ENCODE data around the gene S1PR5.

The S1PR5 gene

GRCh38 chr19:10557603-10558197 lies 40.5 kb upstream of the S1PR5 start:
- Histone ChIP-seq H3K79me1 (ENCODE audit: low read depth, low read length) (peaks cover 4% of the 10 kb centered on the region), H3K36me3 (replicated peaks in 1 of 2; ENCODE audit: control insufficient read depth in 2 of 2, insufficient read depth in 2 of 2, low read length in 2 of 2) (peaks cover 69 to 89% of the 10 kb centered on the region in 2 donors), H2BK12ac (ENCODE audit: low read length) (no peak overlapping the region), H3K27me3 (ENCODE audit: control insufficient read depth in 3 of 3, insufficient read depth in 3 of 3, low read depth in 1 of 3, low read length in 3 of 3) (no peaks in the 10 kb centered on the region), H3K4me3 (ENCODE audit: low read length in 2 of 2) (peak overlapping the region in 1 of 2 donors; percentile 50), H3K4me2 (ENCODE audit: insufficient read depth, low read length, poor library complexity, severe bottlenecking) (no peak overlapping the region), H3K18ac (ENCODE audit: low read length) (no peak overlapping the region), H2BK120ac (ENCODE audit: low read depth, low read length) (no peak overlapping the region), H4K91ac (ENCODE audit: low read depth, low read length, poor library complexity) (no peak overlapping the region), H2AFZ (ENCODE audit: low read length) (no peak overlapping the region), H3K9ac (ENCODE audit: low read depth, low read length, poor library complexity) (no peak overlapping the region), H3K4ac (ENCODE audit: low read length) (no peak overlapping the region), H4K8ac (ENCODE audit: low read depth, low read length) (no peak overlapping the region), H3K27ac (replicated peaks; ENCODE audit: low read length) (no peak overlapping the region), H3K23ac (ENCODE audit: low read depth, low read length, poor library complexity) (no peak overlapping the region), H2BK15ac (ENCODE audit: low read length) (no peak overlapping the region), H2BK5ac (ENCODE audit: low read length) (peak overlapping the region; percentile 39), H3K9me3 (replicated peaks in 1 of 2; ENCODE audit: control insufficient read depth in 2 of 2, insufficient read depth in 1 of 2, low read depth in 1 of 2, low read length in 2 of 2) (peaks cover 0 to 2% of the 10 kb centered on the region in 2 donors), H3K4me1 (ENCODE audit: control insufficient read depth in 2 of 2, insufficient read depth in 1 of 2, low read depth in 1 of 2, low read length in 2 of 2) (no peaks in the 10 kb centered on the region), H3K14ac (ENCODE audit: low read length) (no peak overlapping the region), H2AK5ac (ENCODE audit: low read depth, low read length) (no peak overlapping the region)
- no CpG with 5 or more reads among the region's 33 CpGs for WGBS, 2 donors (ENCODE audit: extremely low coverage in 2 of 2, insufficient read length in 2 of 2, insufficient replicate concordance in 1 of 2)
- no peak for DNase-seq (ENCODE audit: low spot score)

GRCh38 chr19:10555610-10555973 lies 38.3 kb upstream of the S1PR5 start:
- no peak overlapping the region for H3K4ac ChIP-seq (ENCODE audit: low read length)
- H2AFZ ChIP-seq (ENCODE audit: low read length), result no peak overlapping the region
- no peak overlapping the region for H3K14ac ChIP-seq (ENCODE audit: low read length)
- no peak overlapping the region for H2AK5ac ChIP-seq (ENCODE audit: low read depth, low read length)
- no peak overlapping the region for H2BK15ac ChIP-seq (ENCODE audit: low read length)
- H3K79me1 ChIP-seq (ENCODE audit: low read depth, low read length), result peaks cover 2% of the 10 kb centered on the region
- peaks cover 0 to 2% of the 10 kb centered on the region in 2 donors for H3K9me3 ChIP-seq (replicated peaks in 1 of 2; ENCODE audit: control insufficient read depth in 2 of 2, insufficient read depth in 1 of 2, low read depth in 1 of 2, low read length in 2 of 2)
- no peak overlapping the region for H3K9ac ChIP-seq (ENCODE audit: low read depth, low read length, poor library complexity)
- no CpG with 5 or more reads among the region's 7 CpGs for WGBS, 2 donors (ENCODE audit: extremely low coverage in 2 of 2, insufficient read length in 2 of 2, insufficient replicate concordance in 1 of 2)
- H2BK5ac ChIP-seq (ENCODE audit: low read length), result no peak overlapping the region
- H4K8ac ChIP-seq (ENCODE audit: low read depth, low read length), result no peak overlapping the region
- no peak for DNase-seq (ENCODE audit: low spot score)
- no peak overlapping the region for H3K18ac ChIP-seq (ENCODE audit: low read length)
- no peak overlapping the region for H2BK120ac ChIP-seq (ENCODE audit: low read depth, low read length)
- H3K36me3 ChIP-seq (replicated peaks in 1 of 2; ENCODE audit: control insufficient read depth in 2 of 2, insufficient read depth in 2 of 2, low read length in 2 of 2), result peaks cover 71 to 91% of the 10 kb centered on the region in 2 donors
- H3K4me2 ChIP-seq (ENCODE audit: insufficient read depth, low read length, poor library complexity, severe bottlenecking), result no peak overlapping the region
- H3K4me3 ChIP-seq (ENCODE audit: low read length in 2 of 2), result no peak overlapping the region
- no peaks in the 10 kb centered on the region for H3K27me3 ChIP-seq (ENCODE audit: control insufficient read depth in 3 of 3, insufficient read depth in 3 of 3, low read depth in 1 of 3, low read length in 3 of 3)
- no peaks in the 10 kb centered on the region for H3K4me1 ChIP-seq (ENCODE audit: control insufficient read depth in 2 of 2, insufficient read depth in 1 of 2, low read depth in 1 of 2, low read length in 2 of 2)
- H4K91ac ChIP-seq (ENCODE audit: low read depth, low read length, poor library complexity), result no peak overlapping the region
- no peak overlapping the region for H3K23ac ChIP-seq (ENCODE audit: low read depth, low read length, poor library complexity)
- no peak overlapping the region for H3K27ac ChIP-seq (replicated peaks; ENCODE audit: low read length)
- H2BK12ac ChIP-seq (ENCODE audit: low read length), result no peak overlapping the region

- no peak overlapping the region for H3K9ac ChIP-seq (ENCODE audit: low read depth, low read length, poor library complexity)
- H3K4ac ChIP-seq (ENCODE audit: low read length), result no peak overlapping the region
- H3K14ac ChIP-seq (ENCODE audit: low read length), result no peak overlapping the region
- no peak overlapping the region for H2BK120ac ChIP-seq (ENCODE audit: low read depth, low read length)
- no peak overlapping the region for H3K27ac ChIP-seq (replicated peaks; ENCODE audit: low read length)
- no peak overlapping the region for H4K91ac ChIP-seq (ENCODE audit: low read depth, low read length, poor library complexity)
- no peak overlapping the region for H3K18ac ChIP-seq (ENCODE audit: low read length)
- no peak for DNase-seq (ENCODE audit: low spot score)
- H2AK5ac ChIP-seq (ENCODE audit: low read depth, low read length), result no peak overlapping the region
- no peak overlapping the region for H3K4me3 ChIP-seq (ENCODE audit: low read length in 2 of 2)
- H3K9me3 ChIP-seq (replicated peaks in 1 of 2; ENCODE audit: control insufficient read depth in 2 of 2, insufficient read depth in 1 of 2, low read depth in 1 of 2, low read length in 2 of 2), result no peaks in the 10 kb centered on the region
- H2BK12ac ChIP-seq (ENCODE audit: low read length), result no peak overlapping the region
- no peak overlapping the region for H3K4me2 ChIP-seq (ENCODE audit: insufficient read depth, low read length, poor library complexity, severe bottlenecking)
- H4K8ac ChIP-seq (ENCODE audit: low read depth, low read length), result no peak overlapping the region
- no CpG with 5 or more reads among the region's 30 CpGs for WGBS, 2 donors (ENCODE audit: extremely low coverage in 2 of 2, insufficient read length in 2 of 2, insufficient replicate concordance in 1 of 2)
- H2BK5ac ChIP-seq (ENCODE audit: low read length), result no peak overlapping the region
- no peaks in the 10 kb centered on the region for H3K4me1 ChIP-seq (ENCODE audit: control insufficient read depth in 2 of 2, insufficient read depth in 1 of 2, low read depth in 1 of 2, low read length in 2 of 2)
- H2BK15ac ChIP-seq (ENCODE audit: low read length), result no peak overlapping the region
- no peaks in the 10 kb centered on the region for H3K27me3 ChIP-seq (ENCODE audit: control insufficient read depth in 3 of 3, insufficient read depth in 3 of 3, low read depth in 1 of 3, low read length in 3 of 3)
- peaks cover 68 to 90% of the 10 kb centered on the region in 2 donors for H3K36me3 ChIP-seq (replicated peaks in 1 of 2; ENCODE audit: control insufficient read depth in 2 of 2, insufficient read depth in 2 of 2, low read length in 2 of 2)
- H2AFZ ChIP-seq (ENCODE audit: low read length), result no peak overlapping the region
- H3K79me1 ChIP-seq (ENCODE audit: low read depth, low read length), result peaks cover 2% of the 10 kb centered on the region
- no peak overlapping the region for H3K23ac ChIP-seq (ENCODE audit: low read depth, low read length, poor library complexity)
Observed at GRCh38 chr19:10554760-10555609, 37.7 kb upstream of the S1PR5 start.

GRCh38 chr19:10553943-10554381 lies 36.7 kb upstream of the S1PR5 start:
- Histone ChIP-seq H3K4me2 (ENCODE audit: insufficient read depth, low read length, poor library complexity, severe bottlenecking) (no peak overlapping the region), H3K4me3 (ENCODE audit: low read length in 2 of 2) (no peak overlapping the region), H3K9me3 (replicated peaks in 1 of 2; ENCODE audit: control insufficient read depth in 2 of 2, insufficient read depth in 1 of 2, low read depth in 1 of 2, low read length in 2 of 2) (no peaks in the 10 kb centered on the region), H3K27me3 (ENCODE audit: control insufficient read depth in 3 of 3, insufficient read depth in 3 of 3, low read depth in 1 of 3, low read length in 3 of 3) (no peaks in the 10 kb centered on the region), H3K4ac (ENCODE audit: low read length) (no peak overlapping the region), H2AK5ac (ENCODE audit: low read depth, low read length) (no peak overlapping the region), H3K79me1 (ENCODE audit: low read depth, low read length) (peaks cover 2% of the 10 kb centered on the region), H2BK15ac (ENCODE audit: low read length) (no peak overlapping the region), H4K91ac (ENCODE audit: low read depth, low read length, poor library complexity) (no peak overlapping the region), H3K9ac (ENCODE audit: low read depth, low read length, poor library complexity) (no peak overlapping the region), H3K4me1 (ENCODE audit: control insufficient read depth in 2 of 2, insufficient read depth in 1 of 2, low read depth in 1 of 2, low read length in 2 of 2) (no peaks in the 10 kb centered on the region), H3K27ac (replicated peaks; ENCODE audit: low read length) (no peak overlapping the region), H2BK5ac (ENCODE audit: low read length) (no peak overlapping the region), H4K8ac (ENCODE audit: low read depth, low read length) (no peak overlapping the region), H3K36me3 (replicated peaks in 1 of 2; ENCODE audit: control insufficient read depth in 2 of 2, insufficient read depth in 2 of 2, low read length in 2 of 2) (peaks cover 61 to 88% of the 10 kb centered on the region in 2 donors), H2BK12ac (ENCODE audit: low read length) (no peak overlapping the region), H2BK120ac (ENCODE audit: low read depth, low read length) (no peak overlapping the region), H3K18ac (ENCODE audit: low read length) (no peak overlapping the region), H3K23ac (ENCODE audit: low read depth, low read length, poor library complexity) (no peak overlapping the region), H3K14ac (ENCODE audit: low read length) (no peak overlapping the region), H2AFZ (ENCODE audit: low read length) (no peak overlapping the region)
- no peak for DNase-seq (ENCODE audit: low spot score)
- no CpG with 5 or more reads among the region's 12 CpGs for WGBS, 2 donors (ENCODE audit: extremely low coverage in 2 of 2, insufficient read length in 2 of 2, insufficient replicate concordance in 1 of 2)
